HS-27A (cell line): Measurements from ENCODE around the gene CSMD2.

Experiments used
- DNase-seq: peaks from one replicate; pipeline ENCODE4 v3.0.0-alpha.2; 2012; ENCODE audit warnings: low read depth, missing footprints

CSMD2 gene

DNA sequence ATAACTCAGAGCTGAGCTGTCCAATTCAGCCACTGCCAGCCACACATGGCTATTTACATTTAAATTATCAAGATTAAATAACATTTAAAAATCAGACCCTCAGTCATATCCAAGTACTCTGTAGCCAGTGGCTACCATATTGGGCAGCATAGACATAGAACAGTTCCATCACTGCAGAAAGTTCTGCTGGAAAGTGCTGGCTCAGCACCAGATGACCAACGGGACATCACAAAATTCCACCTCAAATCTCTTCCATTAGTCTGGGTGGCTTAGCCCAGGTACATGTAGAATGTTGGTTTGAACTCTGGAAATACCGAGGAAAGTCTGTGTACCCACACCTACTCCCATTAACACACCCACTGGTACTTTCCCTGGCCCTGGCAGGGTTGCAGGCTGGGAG, 563.3 kb downstream of the CSMD2 start:
- no peak for DNase-seq

DNA sequence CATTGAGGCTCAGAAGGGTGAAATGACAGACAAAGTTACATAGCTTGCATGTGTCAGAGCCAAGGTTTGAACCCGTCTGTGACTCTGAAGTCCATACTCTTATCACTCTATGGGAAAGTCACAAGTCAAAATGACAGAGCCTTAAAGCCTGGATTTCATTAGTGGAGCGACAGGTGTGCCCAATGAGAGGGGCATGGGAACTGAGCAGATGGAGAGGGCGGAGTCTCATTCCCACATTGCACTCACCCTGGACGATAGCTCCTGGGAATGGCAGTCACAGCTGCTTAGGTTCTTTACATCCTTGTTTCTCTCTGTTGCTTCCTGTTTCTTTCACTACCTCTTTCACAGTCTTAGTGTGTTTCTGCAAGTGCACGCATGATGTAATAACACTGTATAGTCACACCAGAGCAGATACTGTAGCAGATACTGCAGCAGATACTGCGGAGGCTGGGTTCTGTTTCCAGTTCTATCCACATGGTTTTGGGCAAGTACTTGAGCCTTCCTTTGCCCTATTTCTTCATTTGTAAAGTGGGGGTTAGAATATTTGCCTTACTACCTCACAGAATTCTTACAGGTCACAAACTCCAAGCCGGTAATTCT, 565.4 kb downstream of the CSMD2 start:
- DNase-seq = no peak

DNA sequence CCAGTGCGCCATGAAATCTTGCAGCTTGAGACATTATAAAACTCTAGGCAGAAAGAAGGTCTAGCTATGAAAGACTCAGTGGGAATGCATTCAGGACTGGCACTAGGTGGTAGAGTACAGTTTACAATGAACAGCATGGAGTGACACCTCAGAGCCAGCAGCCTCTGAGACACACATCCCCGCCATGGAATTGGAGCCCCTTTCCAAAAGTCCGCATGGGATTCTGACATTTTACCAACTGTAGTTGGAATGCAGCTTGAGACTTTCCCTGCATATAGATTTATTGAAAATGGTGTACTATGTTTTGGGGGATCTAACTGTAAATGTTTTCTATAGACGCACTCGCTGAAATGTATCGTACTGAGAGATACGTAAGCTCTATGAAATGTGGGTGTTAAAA, 576.3 kb downstream of the CSMD2 start:
- DNase-seq = no peak

DNA sequence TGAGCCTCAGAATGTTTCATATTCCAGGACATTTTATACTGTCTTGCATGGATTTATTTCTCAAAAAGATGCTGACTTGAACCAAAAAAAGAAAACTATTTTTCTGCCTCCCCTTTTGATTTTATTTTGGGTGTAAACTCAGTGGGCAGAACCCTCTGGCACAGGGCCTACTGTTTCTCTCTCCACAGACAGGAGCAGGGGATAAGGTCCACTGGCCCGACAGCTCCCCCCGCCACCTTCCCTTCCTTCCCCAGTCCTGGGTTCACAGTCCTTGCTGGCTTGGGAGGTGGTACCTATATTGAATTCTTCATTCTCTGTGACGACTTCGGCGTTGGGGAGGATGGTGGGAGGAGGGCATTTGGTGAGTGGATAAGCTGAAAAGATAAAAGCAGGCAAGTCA, 578.2 kb downstream of the CSMD2 start:
- DNase-seq = no peak

DNA sequence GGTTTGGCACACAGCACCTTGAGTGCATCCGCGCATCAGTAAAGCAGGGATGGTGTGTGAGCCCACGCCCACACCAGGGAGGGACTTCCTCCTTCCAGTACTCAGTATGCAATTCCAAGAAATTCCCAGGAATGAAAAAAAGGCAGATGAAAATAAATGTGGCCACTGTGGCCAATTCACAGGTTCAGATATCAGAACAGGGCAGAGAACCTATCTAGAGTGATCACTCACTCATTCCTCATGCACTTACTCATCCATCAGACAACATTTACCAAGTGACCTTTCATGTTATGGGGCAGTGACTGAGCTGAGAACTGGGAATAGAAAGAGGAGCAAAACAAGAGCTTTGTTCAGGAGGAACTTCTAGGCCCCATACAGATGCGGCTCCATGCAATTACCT, 578.9 kb downstream of the CSMD2 start:
- peak; percentile 17 for DNase-seq

DNA sequence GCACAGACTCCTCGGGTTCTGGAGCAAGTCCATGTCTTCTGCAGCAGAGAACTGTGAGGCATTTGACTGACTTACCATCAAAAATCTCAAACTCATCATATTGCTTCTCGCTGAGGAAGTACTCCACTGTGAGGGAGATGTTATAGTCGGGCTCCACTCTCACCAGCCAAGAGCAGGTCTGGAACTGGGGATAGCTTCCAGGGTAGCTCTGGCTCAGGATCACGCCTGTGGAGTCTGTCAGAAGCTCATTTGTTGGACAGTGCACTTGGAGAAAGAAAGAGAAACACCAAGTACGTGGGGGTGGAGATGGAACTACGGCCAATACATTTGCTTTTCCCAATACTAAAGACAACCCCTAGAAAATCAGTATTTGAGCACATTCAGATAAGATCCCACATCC, 581.5 kb downstream of the CSMD2 start:
- no peak for DNase-seq

DNA sequence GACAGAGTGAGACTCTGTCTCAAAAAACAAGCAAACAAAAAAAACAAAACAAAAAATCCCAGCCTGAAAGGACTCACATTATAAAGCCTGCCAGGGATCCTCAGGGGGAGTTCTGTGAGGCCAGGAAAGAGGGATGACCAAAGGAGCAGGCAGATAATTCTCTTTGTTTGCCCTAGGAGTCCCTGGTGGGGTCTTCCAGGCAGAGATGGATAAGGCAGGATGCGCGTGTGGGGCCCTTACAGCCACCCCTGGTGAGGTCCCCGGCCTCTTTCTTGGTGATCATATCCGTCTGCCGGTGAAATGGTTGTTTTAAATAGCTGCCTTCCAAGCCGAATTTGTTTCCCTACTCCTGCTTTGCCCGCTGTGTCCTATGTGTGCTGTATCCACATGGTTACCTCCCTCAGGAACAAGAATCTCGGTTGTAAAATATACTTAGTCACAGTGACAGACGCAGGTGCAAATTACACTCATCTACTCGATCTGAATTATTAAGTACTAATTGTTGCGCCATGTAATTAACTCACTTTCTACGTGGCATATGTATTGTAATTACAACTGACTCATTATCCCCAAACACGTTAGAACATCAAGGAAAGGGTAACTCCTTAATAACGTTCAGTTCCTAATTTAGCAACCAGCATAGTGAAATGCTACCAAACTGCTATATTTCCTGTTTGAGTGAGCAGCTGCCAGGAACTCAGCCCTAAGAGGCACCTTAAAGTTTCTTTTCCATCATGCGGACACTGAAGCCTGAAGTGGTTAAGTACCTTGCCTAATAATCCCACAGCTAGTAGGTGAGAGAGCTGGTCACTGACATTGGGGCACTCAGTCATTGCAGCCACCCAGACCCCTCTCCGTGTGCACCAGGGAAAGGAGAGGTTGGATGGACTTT, 586.2 kb downstream of the CSMD2 start:
- DNase-seq = no peak

DNA sequence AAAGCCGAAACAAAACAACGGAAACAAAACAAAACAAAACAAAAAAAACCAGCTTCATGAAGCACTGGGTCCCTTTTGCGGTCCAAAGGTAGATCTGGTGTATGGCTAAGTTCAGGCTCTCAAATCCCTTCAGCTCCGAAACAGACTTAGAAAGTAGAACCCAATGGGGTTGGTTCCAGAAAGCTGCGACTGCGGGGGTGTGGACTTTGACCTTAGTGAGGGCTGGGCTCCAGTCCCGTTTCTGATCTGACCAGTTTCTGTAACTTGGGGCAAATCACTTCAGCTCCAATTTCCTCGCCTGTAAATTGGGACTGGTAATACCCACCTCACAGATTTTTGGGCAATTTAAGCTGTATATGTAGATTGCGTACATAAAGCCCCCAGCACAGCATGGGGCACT, 587.4 kb downstream of the CSMD2 start:
- DNase-seq = no peak

DNA sequence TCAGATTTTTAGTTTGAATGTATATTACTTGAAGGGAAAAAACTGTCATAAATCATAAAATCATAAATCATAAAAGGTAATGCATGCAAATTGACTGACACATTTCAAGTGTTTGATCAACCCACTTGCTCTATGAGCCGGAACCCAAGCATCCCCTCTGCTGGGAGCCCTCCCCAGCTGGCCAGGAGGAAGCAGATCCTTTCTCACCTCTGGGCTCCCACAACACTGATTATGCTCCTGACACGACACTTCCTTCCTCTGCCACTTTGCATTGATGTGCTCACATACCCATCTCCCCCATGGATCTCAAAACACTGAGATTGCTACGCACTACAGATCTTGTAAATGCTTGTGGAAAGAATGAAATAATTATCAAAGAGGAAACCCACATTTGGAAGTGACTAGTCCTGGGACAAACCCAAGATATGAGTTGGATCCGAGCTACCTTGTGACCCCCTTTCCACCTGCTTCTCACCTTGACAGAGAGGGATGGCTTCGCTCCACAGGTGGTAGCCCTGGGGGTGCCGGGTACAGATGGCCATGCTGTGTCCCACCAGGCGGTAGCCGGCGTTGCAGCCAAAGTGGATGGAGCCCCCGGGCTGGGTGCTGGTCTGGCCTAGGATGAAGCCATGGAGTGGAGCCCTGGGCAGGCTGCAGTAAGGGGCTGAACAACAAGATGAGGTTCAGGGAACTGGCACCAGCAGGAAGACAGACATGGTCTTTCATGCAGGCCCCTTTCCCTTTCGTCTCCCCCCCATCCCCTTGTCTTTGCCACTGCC, 588.0 kb downstream of the CSMD2 start:
- DNase-seq = no peak

DNA sequence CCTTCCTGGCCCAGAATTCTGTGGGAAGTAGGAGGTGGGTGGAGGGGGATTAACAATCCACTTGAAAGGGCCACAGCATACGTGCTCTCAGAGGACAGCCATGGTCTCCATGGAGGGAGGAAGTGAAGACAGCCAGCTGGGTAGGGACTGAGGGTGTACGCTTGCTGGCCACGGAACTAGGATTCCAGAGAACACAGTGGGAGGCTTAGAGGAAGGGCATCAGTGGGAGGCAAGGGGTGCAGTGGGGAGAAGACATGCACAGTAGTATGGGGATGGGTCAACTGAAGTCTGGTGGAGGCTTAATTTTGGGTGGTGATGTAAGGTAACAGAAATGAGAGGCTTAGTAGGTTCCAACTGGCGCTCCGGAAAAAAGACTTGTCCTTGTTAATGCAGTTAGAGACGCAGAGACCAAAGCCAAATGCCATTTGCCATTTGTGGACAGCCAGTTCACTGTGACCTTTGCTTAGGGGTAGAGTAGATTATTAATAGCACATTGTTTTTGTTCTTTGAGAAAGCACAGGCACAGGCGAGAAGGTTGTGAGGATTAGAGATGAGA, 589.6 kb downstream of the CSMD2 start:
- DNase-seq = no peak

DNA sequence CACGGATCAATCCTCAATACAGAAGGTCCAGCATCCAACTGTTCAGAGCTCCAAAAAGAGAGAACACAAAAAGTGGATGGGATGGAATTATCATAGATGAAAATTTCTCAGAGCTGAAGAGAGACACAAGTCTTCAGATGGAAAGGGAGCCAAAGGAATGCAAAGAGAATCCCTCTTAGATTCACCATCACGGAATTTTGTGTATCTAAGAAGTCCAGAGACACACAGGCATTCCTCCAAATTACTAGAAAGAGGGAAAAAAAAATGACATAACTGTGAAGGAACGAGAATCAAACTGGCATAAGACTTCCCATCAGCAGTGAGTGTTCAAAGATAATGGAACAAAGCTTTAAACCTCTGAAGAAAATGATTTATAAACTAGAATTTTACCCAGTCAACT, 591.4 kb downstream of the CSMD2 start:
- DNase-seq = no peak

DNA sequence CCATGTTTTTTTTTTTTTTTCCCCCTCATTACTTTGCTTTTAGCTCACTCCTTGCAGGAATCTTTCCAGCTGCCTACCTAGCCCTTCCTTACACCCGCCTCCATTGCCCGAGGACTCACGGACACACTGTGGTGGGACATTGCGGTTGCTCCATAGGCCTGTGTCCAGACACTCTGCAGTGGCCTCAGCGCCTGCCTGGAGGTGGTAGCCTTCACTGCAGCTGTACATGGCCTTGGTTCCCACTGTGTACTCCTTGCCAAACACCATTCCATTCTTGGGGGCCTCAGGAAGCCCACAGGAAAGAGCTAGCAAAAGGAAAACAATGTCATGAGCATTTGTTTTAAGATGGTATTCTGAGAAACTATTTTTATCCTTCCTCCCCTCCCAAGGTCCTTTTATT, 592.6 kb downstream of the CSMD2 start:
- no peak for DNase-seq

DNA sequence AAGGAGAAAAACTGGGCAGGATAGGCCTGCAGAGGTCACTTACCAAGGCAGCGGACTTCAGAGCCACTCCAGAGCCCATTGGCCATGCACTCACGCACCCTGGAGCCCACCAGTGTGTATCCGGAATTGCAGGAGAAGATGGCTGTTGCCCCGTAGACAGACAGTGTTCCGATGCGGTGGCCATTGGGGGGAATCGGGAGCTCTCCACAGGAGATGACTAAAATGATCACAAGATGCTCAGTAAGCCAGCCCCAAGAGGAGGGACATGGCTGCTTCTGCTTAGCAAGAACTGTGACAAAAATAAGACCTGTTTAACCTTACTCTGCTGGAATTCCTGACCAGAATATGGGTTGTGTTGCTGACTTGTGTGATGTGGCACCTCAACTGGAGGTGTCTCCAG, 595.7 kb downstream of the CSMD2 start:
- no peak for DNase-seq

DNA sequence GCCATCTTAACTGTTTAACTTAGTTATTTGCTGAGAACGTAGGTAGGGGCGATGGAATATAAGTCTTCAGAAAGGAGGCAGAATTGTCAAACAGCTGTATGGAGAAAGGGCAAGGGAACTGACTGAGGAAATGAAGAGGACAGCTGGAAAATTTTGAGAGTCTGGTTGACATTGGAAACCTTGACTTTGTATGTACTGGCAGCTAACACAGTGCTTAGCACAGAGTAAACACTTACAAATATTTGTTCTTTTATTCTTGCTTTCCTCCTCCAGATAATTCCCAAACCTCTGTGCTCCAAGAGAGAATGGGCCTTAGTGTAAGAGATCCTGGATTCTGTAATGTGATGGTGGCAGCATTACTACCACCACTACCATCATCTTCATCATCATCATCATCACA, 601.3 kb downstream of the CSMD2 start:
- no peak for DNase-seq

DNA sequence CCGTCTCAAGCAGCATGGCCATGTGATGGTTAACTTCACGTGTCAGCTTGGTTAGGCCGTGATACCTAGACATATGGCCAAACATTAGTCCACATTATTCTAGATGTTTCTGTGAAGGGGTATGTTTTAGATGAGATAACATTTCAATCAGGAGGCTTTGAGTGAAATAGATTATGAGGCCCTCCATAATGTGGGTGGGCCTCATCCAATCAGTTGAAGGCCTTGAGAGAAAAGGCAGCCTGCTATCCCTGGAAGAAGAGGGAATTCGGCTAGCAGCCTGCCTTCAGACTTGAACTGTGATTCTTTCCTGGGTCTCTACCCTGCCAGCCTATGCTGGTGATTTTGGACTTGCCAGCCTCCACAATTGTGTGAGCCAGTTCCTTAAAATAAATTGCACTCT, 602.5 kb downstream of the CSMD2 start:
- no peak for DNase-seq

DNA sequence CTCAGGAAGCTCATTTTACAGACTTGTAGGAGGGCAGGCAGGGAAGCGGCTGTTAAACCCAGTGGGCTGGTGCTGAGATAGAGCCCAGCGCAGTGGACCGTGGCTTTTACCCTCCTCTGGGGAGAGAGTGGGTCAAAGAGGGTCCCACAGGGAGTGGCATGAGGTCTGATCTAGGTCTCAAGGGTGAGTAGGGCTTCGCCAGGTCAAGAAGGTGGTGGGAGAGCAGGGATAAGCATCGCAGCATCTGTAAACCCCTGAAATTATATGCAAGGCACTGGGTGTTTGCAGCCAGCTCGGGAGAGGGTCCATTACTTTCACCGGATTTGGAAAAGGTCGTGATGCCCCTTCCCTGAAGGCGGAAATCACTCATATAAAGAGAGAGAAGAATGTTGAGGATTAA, 603.5 kb downstream of the CSMD2 start:
- DNase-seq = no peak

DNA sequence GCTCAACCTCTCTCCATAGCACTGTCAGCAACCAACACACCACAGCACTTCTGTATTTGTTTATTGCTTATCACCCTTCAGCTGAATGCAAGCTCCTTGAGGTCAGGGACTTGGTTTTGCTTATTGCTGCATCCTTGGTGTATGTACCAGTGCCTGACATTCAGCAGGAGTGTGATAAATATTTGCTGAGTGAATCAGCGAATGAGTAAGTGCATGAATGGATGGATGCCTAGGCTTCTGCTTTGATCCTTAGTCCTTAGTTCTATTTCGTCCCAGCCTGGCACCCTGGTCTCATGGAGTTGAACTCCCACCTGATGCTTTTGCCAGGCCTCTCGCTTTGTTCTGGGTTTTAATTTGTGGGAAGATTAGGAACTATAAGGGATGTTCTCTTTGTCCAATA, 604.4 kb downstream of the CSMD2 start:
- no peak for DNase-seq

DNA sequence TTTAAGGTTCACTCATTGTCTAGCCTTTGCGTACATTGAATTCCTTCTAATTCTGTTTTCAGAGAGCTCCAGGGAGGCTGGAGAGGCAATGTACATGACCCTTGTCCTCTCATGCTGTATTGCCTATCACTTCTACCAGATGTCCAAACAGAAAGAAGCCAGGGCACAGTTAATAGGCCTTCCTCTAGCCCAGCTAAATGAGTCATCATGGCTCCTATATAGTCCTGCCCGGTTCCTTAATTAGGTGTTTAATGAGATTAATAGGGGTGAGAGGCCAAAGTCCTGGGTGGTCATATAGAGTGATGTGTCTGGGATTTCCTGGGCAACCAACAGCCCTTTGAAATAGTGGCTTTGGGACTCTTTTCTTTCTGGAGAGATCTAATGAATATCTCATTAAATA, 616.3 kb downstream of the CSMD2 start:
- DNase-seq = no peak

DNA sequence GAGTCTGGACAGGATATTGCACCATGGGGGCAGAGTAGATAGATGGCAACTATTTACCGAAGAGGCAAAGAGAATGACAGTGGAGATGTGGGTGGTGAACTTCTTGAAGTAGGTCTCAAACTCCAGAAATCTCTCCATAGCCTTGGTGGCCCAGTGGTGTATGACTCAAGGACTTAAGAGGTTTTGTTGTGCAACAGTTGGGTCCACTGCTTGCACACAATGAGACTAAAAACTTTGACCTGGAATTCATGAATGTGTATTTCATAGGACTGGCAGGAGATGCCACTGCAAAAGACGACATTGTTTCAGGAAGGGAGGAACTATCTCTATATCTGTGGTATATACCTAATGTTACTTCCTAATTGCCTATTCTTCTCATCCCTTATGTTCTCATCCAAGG, 616.7 kb downstream of the CSMD2 start:
- DNase-seq = no peak

DNA sequence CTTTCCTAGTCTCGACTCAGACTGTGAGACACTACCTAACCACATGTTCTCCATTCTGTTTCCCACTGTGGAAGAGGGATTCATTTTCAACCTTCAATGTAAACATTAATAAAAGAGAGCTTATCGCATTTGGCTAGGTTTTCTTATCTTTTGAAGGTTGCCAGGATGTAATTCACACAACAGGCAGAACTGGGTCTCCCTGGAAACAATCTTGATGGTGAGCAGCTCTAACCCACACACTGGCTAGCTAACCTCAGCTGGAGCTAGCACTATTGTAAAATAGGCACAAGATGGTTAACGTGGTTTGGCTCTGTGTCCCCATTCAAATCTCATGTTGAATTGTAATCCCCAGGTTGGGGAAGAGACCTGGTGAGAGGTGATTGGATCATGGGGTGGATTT, 617.5 kb downstream of the CSMD2 start:
- no peak for DNase-seq

DNA sequence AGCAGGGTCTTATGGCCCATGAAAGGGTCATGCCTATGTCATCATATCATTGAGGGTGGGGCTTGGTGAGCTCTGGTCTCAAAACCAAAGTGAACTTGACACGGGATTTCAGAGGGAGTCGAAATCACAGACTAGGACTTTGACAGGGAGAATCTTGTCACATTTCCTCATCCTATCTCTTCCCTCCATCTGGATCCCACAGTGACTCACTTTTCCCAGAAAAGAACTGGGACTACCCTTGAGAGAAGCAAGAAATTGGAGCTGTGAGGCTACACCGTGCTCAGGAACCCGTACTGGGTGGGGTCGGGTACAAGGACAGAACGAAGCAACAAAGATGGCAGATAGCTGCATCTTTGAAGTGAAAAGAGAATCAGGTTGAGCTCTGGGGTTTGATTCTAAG, 623.1 kb downstream of the CSMD2 start:
- DNase-seq = no peak

DNA sequence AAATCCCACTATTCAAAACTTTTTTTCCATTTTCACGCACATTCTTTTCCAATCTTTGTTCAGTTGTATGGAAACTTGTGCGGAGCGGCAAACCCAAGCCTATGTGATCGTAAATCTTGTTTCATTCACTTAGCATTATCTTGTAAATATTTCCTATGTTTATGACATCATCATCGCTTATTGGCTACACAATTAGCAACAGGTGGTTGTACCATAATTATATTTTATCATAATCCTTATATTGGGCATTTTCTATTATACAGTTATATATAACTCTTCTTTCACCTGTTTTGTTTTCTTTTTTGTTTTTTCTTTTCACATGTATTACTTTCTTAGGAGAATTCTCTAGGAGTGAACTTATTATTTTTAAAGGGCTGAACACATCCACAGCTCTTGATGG, 627.1 kb downstream of the CSMD2 start:
- DNase-seq = no peak

DNA sequence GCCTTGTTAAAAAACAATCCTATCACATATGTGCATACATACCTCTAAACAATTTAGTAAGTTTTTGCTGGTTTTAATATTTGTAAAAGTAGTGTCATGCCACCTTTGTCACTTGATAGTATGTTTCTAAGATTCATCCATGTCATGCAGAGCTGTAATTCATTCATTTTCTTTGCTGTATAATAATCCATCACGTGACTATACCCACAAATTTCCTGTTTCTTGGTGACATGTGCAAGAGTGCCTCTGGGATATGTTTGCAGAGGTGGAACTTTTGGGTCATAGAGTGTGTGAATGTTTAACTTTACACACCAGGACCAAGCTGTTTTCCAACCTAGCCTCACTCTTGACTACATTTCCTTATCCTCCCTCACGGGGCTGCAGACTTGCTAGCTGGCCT, 629.7 kb downstream of the CSMD2 start:
- no peak for DNase-seq
